Inflammatory macrophage treated with lipopolysaccharide for 1 hour (primary cell): ENCODE measurements around the gene GLOD4.
A peak's percentile ranks its signal among the peaks of the same experiment; 100 is the strongest.
"Not testable (repeated sequence)": the region's sequence is repeated elsewhere in the genome, so short reads cannot be mapped to it uniquely, and the experiment has no call there.

Experiments used
- DNase-seq, 2 donors: peaks; one replicate each; pipeline ENCODE4 v3.0.0-alpha.2; 2020 to 2022

GLOD4 gene

DNA sequence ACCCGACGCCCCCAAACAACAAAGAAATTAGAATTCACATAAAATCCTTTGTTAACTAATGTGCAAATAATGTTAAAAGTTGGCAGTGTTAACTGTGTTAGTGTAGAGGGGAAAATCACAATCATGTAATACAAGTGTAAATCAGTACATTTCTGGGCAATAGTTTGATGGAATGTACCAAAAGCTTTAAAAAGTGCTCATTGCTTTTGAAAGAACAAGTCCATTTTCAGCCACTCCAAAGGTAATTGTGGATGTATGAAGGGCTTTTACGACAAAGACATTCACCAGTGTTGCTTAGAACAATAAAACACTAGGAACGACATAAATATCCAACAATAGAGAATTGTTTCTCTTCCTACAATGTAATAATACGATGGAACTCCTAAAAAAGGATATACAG is 9.1 kb downstream of the GLOD4 start:
- no peak for DNase-seq

DNA sequence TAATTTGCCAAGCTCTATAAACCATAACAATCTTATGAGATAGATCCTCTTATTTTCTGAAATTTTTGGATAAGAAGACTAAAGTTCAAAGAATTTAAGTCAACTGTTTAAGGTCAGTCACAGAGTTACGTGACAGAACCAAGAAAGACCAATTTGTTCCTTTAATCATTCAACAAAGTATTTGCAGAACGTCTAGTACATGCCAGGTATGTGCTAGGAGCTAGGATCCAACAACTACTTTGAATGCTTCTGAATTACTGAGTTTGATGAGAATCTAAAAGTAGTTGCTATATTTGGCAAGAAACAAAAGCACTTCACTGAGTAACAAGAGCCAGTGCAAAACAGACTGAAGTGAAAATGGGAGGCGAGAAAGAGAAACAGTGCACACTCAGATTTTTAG is 15.0 kb downstream of the GLOD4 start:
- DNase-seq, result no peak

DNA sequence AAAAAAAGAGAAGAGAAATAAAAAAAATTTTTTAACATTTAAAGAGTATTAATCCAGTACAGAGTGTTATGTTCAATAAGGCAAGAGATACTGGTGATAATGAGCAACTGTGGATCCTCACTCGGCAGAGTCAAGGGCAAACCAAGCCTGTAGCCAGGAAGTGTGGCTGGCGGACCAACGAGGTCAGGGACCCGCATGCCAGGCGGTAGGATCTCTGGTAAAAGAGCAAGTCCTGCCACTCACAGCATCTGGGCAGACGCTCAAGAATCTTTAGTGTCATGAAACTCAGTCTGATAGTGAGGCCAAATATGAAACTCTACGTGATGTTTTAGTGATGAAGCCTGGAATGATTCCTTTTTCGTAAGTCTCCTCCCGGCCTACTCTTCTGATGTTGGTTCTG is 21.7 kb downstream of the GLOD4 start:
- DNase-seq, result no peak

DNA sequence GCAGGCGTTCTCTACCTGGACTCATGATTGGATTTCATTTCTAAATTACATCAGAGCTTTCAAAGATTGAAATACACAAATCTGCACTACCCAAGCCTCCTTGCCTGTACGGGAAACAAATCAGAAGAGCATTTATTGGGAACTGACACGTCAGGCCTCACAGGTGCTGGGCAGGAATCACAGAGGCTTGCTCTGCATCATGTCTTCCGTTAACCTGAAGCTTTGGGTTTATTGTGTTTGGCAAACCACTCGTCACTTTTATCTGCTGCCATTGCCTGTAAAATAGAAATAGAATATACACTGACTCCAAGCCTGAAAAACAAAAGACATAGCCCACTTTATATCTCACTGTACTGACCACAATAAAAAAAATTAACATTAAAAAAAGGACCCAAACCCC is 22.1 kb downstream of the GLOD4 start:
- DNase-seq, result no peak

DNA sequence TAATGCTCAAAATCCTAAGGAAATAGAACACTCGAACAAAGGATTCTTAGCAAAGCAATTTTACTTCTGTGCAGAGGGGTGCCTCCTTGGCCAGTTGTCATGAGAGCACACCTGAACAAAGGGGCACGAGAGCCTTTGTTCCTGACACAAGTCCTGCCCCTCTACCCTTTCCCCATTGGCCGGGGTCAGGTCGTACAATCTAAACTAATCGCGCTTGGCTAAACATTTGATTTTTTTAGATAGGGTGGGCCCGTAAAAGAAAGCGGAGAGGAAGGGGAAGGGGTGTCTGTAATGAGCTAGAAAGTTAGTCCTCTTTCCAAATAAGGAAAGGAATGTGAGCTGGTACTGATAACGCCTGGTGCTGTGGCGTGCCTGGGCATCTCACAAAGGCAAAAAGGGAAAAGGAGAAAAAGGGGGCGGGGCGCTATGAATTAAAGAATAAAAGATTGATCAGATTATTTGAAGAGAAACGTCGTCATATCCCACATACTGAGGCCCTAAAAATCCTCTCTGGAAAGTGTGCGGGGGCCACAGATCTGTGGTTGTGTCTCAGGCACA is 26.0 kb downstream of the GLOD4 start:
- not testable (repeated sequence) for DNase-seq

DNA sequence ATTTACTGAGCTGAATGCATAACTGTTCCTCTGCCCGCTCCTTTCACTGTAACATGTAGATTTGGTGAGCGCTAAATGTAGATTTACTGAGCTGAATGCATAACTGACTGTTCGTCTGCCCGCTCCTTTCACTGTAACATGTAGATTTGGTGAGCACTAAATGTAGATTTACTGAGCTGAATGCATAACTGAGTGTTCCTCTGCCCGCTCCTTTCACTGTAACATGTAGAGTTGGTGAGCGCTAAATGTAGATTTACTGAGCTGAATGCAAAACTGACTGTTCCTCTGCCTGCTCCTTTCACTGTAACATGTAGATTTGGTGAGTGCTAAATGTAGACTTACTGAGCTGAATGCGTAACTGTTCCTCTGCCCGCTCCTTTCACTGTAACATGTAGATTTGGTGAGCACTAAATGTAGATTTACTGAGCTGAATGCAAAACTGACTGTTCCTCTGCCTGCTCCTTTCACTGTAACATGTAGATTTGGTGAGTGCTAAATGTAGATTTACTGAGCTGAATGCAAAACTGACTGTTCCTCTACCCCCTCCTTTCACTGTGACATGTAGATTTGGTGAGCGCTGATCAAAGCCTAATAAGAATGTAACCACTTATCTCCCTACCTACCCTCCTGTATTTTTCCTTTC is 26.6 kb downstream of the GLOD4 start:
- not testable (repeated sequence) for DNase-seq

DNA sequence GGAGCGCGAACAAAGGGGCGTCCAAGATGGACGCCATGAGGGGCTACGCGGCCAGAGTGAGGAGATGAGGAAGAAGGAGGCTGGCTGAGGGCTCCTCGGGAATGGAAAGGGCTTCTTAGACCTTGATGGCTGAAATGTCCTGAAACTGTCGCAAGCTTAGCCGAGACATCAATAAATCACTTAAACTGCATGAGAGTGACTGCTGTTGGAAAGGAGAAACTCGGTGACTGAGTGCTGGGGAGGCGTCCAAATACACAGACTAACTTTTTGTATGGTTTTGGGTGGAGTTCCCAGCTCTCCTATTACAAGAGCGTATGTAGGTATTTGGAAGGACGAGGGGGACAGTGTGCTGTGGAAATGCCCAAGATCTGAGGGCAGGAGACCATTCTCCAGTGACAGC is 28.7 kb downstream of the GLOD4 start:
- no peak for DNase-seq

DNA sequence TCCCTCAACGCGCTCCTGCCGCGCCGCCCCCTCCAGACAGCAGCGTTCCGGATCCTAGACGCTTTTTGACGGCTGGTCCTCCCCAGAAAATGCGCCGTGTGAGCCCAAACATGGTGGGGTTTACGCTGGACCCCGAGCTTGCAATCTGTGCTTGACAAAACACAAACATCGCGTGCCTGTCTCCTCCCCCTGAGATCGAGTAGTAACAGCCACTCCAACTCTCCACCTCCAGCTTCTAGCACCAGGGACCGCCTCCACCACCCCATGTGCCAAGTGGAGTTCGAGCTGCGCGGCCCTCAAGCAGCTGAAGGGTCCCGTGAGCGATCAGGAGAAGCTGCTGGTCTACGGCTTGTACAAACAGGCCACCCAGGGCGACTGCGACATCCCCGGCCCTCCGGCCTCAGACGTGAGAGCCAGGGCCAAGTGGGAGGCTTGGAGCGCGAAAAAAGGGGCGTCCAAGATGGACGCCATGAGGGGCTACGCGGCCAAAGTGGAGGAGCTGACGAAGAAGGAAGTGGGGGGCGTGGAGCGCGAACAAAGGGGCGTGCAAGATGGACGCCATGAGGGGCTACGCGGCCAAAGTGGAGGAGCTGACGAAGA is 29.4 kb downstream of the GLOD4 start:
- DNase-seq, result no peak

DNA sequence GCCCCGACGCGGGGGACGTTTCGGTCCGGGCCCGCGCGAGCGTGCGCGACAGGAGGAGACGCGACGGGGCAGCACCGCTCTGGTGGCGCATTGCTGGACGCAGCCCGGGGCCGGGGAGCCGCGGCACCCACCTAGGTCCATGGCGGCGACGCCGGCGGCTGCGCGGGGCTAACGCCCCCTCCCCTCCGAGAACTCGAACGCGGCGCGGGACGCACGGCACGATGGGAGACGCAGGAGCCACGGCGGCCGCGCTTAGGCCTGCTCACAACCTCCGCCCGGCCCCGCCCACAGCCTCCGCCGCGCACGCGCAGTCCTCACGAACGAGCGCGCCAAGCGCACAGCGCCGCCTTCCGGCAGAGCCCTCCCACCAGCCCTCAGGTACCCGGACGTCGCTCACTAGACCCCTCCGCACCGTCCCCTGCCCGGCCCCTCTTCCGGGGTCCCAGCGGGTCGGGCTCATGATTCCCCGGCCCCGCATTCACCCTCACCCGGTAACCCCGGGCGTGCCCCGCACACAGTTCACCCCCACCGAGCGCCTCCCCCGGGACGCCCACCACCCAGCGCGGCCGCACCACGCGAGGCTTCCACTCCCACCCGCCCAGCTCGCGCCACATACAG is 30.0 kb downstream of the GLOD4 start, which contains the start of gene GEMIN4:
GEMIN4 (minus strand) TSS at position 263 of the 618 bp plus-strand sequence; CDS start at position 141, 122 bp downstream.
- DNase-seq, result peak; percentile 74 to 96

DNA sequence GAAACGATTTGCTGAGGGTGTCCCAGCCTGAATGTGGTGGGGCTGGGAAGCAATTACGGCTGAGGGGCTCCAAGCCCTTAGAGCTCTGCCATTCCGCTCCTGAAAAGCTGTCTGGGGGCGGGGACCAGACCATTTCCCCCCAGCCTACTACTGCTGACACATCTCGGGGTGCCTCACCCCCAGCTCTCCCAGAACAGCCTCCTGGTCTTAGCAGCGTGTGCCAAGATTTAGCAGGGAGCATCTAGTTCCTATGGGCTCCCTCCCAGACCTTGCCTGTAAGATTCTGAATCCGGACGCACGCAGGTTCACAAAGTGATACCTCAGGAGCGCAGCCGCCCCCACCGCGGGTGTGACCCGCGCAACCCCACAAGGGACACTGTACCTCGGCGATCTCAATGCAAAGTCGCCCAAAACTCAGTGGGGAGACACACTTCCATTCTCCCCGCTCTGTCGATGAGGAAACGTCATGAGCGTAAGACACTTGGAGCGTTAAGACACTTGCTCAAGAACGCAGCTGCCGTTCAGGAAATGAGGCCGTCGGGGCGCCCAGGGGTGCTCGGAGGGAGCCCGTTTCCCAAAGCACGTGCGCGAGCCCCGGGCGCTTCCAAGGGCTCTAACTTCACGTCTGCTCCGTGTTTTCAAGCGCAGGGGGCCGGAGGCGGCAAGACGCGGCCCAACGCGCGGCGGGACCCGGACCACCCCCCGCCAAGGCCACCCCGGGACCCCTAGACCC is 30.6 kb downstream of the GLOD4 start:
- peak; percentile 44 to 51 for DNase-seq

DNA sequence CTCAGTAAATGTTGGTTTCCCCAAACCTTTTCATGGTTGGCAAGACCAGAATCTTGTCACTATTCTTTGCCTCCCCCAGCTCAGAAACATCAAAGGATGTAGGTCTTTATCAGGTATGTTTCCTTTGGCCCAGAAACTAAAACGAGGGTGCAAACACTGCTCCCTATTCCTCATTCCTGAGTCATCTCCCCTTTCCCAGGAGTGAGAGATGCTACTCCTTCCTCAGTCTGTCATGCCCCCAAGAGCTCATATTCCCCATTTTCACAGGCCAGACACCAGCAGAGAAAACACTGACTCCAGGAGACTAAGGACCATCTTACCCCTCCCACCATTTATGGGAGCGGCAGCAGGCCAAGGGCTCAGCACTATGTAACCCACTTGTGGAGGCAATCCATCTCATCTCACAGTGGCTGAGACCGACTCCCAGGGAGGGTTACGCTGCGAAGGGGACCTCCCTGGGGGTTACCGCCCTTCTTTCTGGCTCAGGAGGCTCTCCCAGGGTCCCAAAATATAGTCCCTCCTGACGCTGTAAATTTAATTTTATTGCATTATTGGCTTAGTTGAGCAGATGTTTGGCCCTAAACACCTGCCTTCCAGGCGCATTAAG is 31.5 kb downstream of the GLOD4 start:
- DNase-seq, result no peak

DNA sequence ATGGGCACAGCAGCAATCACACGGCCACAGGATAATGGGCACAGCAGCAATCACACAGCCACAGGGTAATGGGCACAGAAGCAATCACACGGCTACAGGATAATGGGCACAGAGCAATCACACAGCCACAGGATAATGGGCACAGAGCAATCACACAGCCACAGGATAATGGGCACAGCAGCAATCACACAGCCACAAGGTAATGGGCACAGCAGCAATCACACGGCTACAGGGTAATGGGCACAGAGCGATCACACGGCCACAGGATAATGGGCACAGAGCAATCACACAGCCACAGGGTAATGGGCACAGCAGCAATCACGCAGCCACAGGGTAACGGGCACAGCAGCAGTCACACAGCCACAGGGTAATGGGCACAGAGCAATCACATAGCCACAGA is 32.7 kb downstream of the GLOD4 start:
- DNase-seq, result not testable (repeated sequence)

DNA sequence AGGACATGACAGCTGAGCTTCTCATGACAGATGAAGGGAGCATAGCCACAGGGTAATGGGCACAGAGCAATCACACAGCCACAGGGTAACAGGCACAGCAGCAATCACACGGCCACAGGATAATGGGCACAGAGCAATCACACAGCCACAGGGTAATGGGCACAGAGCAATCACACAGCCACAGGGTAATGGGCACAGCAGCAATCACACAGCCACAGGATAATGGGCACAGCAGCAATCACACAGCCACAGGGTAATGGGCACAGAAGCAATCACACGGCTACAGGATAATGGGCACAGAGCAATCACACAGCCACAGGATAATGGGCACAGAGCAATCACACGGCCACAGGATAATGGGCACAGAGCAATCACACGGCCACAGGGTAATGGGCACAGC is 33.5 kb downstream of the GLOD4 start:
- not testable (repeated sequence) for DNase-seq

DNA sequence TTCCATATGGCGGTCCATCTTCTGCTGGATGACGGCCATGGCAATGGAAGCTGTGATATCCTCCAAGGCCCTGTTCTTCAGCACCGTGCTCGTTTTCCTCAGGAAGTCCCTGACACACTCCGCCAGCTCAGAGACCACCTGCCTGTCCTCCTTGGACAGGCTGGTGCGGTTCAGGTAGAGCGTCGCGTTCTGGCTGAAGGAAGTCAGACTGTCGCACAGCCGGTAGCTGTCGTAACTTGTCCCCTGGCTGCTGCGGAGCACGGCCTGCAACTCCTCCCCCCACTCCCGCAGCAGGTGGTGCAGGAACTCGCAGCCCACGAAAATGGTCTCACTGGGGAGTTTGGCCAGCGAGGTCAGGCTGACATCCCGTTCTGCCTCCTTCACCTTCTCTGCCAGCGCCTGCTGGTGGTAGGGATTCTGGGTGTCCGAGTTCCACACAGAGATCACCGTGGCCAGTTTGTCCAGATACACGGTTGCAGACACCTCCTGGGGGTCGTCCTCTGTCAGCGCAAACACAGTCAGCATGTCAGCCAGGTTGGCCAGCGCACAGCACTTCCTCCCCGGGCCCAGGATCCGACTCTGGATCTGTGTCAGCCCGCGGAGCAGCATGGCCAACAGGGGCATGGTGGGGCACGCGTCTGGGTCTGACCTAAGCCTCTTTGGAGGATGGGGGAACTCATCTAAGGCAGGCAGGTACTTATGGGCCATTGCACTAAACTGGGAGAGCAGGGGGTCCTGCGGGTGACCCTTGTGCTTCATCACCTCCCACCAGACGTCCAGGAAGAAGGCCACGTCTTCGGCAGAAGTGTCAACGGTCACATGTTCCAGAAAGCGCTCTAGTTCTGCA is 35.1 kb downstream of the GLOD4 start:
- DNase-seq, result no peak

DNA sequence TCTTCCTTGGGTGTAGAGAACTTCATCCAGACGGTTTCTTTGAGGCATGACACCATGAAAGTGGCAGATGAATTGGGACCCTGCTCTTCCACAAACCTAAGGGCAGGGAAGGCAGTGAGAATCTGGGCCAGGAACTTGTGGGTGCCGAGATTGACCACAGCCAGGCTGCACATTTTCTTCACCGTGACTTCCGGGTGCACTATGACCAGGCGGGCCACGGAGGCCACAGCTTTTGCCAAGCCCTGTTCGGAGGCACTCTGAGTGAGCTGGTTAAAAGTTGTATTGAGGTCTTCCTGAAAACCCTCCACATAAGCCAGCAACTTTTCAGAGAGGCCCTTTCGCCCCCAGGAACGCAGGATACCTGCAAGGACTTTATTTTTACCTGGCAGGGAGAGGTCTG is 35.9 kb downstream of the GLOD4 start:
- DNase-seq, result no peak

DNA sequence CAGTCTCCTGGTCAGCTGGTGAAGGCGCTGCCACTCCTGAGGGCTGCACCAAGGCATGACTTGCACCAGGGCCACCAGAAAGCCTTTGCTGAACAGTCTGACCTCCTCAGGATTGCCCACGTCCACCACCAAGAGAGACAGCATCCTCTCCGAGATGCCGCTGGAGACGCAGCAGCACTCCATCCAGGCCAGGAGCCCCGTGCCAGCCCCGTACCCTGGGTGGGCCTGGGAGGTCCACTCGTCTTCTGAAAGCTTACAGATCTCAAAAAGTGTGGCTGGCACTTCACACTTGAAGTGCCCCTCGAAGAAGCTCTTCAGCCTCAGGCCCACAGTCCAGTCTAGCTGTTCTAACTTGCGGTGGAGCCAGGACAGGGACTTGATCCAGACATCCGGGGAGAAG is 36.7 kb downstream of the GLOD4 start:
- no peak for DNase-seq

DNA sequence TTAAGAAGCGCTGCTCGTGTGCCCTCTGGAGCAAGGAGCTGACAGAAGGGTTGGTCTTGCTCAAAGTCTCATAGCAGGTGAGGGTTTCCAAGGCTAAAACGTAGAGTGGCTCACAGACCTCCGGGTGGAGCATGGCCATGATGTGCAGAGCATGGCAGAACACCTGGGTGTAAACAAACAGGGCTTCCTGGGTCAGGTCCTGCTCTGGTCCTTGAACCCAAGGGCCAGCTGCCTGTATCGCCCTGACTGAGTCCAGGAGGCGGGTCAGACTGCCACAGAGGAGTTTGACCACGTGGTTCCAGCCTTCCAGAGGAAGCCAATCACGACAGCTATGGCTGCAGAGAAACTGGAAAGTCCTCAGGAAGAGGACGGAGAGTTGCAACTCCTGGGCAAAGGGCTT is 37.1 kb downstream of the GLOD4 start:
- no peak for DNase-seq

DNA sequence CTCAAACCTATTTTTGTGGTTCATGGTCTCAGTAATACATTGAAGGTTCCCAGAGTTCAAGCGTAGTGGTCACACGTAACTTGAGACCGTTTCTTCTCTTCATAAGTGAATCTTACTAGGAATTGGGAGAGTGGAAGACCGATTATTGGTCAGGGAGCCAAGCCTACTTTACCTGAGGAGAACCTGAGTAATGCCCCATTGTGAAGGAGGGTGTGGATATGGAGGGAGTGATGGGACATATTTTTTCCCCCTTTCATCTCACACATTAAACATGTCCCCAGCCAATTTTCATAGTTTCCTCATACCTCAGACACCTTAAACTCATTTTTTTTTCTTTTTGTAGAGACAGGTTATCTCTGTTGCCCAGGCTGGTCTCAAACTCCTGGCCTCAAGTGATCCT is 38.9 kb downstream of the GLOD4 start:
- DNase-seq, result no peak

DNA sequence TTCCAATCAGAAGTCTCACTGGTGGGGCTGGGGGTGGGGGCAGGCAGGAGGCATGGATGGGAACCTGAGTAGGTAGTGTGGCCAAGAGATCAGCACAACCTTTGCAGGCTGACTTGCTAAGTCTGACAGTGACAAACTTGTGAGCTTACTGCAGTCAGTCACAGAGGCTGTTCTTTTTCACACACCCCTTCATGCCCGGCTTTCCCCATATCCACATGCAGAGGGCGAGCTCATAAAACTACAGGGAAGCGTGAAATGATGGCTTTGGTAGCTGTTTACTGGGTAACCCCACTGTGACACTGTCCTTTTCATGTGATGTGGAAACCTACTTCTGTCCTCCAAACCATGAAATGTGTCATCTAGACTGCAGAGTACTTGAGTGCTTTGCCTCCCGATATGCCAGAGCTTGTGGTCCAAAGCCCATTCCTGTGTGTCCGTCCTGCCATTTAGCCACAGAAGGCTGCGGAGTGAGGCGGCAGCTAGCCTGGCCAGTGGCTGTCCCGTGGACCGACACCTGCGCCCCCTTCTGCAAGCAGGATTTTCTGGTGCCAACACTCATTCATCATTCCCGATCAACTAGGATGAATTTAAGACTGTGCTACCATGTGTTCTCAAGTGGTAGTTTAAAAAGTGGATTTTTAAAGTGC is 39.8 kb downstream of the GLOD4 start:
- peak in 1 of 2 donors; percentile 22 for DNase-seq

DNA sequence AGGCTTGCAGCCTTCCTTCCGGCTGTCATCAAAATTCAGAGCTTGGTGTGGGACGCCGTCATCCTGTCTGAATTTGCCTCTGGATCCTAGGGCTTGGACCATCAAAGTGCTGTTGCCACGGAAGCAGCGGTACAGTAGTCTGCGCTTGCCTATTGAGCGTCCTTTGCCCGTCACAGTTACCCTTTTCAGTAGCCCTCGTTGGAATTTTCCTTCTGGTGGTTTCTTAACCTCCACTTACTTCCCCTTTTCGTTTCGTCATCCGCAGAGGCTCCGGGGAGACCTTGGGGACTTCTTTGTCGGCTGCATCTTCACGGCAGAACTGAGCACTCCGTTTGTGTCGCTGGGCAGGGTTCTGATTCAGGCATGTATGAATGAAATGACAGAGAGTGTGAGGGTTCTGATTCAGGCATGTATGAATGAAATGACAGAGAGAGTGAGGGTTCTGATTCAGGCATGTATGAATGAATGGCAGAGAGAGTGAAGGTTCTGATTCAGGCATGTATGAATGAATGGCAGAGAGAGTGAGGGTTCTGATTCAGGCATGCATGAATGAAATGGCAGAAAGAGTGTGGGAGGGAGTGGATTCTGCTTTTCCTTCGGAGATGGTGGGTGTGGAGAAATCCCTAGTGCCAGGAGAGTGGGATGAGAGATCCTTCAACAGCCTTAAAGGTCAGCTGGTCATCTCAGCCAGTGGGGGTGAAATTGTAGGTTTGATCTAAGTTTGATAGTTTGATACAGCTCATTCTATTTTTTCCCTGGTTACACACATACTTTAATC is 41.7 kb downstream of the GLOD4 start:
- DNase-seq, result peak; percentile 95 to 97
